Activated naive CD4-positive, alpha-beta T cell treated with anti-CD3 and anti-CD28 coated beads, Interleukin-2, amount 50 U/mL, for 72 hours (primary cell): Measurements from ENCODE around the gene AARS1. TPM values are rescaled to one million over a fixed set of nuclear protein-coding genes. Genes with fewer than 3 reads are reported as not detected.
"Not testable (repeated sequence)": the region's sequence is repeated elsewhere in the genome, so short reads cannot be mapped to it uniquely, and the experiment has no call there.

Experiments used
- ATAC-seq, 2 donors: fragments of 150-1000 bp; cut with Tn5 transposase; 2 replicates each; pipeline ENCODE4 v1.10.0; 2021; ENCODE audit warnings: mild to moderate bottlenecking in 2 of 2, moderate library complexity in 2 of 2
- DNase-seq, 2 donors: peaks; one replicate each; pipeline ENCODE4 v3.0.0; 2021 to 2022; ENCODE audit warnings: low spot score in 2 of 2
- H3K27ac Mint-ChIP-seq, 2 donors: one replicate each; pipeline ENCODE4 v1.8.0; 2022; ENCODE audit warnings: mild to moderate bottlenecking in 2 of 2, mixed read lengths in 2 of 2
- H3K36me3 Mint-ChIP-seq, 2 donors: one replicate each; pipeline ENCODE4 v1.8.0; 2022; ENCODE audit warnings: mixed read lengths in 2 of 2
- H3K9me3 Mint-ChIP-seq, 2 donors: one replicate each; pipeline ENCODE4 v1.8.0; 2022; ENCODE audit warnings: mixed read lengths in 2 of 2
- total RNA-seq, 2 donors: library from RNA; stranded (reverse); gene quantifications; one replicate each; pipeline ENCODE4 v1.2.3, GENCODE V29; 2022

AARS1 gene
- total RNA-seq, 2 donors from 2014 or later: 147 to 151 TPM

- Mint-ChIP-seq H3K36me3 (peaks cover 11 to 26% of the 10 kb centered on the region in 2 donors), H3K27ac (peak overlapping the region in 1 of 2 donors; percentile 14), H3K9me3 (no peaks in the 10 kb centered on the region)
- DNase-seq (peak in 1 of 2 donors; percentile 49), ATAC-seq (no peak)
Observed at GRCh38 chr16:70253291-70254106, 35.8 kb downstream of the AARS1 start.

- Mint-ChIP-seq H3K27ac (peak overlapping the region; percentile 77 to 90), H3K36me3 (peaks cover 4 to 19% of the 10 kb centered on the region in 2 donors), H3K9me3 (no peaks in the 10 kb centered on the region)
- peak in 1 of 2 donors; percentile 52 for DNase-seq
- no peak for ATAC-seq
Observed at GRCh38 chr16:70252355-70252988, 36.8 kb downstream of the AARS1 start.

GRCh38 chr16:70251629-70252354 is 37.5 kb downstream of the AARS1 start, which contains the start of gene EXOSC6:
Gene EXOSC6 (minus strand): TSS chr16:70251940. CDS start chr16:70251900, 40 bp downstream.
- no peaks in the 10 kb centered on the region for H3K9me3 Mint-ChIP-seq

GRCh38 chr16:70250748-70251628 is 38.3 kb downstream of the AARS1 start:
- ATAC-seq: peak; percentile 55 to 57
- H3K36me3 Mint-ChIP-seq: peaks cover 4 to 19% of the 10 kb centered on the region in 2 donors

More at GRCh38 chr16:70251629-70252354, 37.5 kb downstream of the AARS1 start, which contains the start of gene EXOSC6:
- DNase-seq (peak; percentile 90 to 94), ATAC-seq (peak; percentile 91)
- Mint-ChIP-seq H3K36me3 (peaks cover 4 to 19% of the 10 kb centered on the region in 2 donors), H3K27ac (peak within 1 kb of the TSS; percentile 90 to 92)

GRCh38 chr16:70249697-70250096 is 39.6 kb downstream of the AARS1 start:
- not testable (repeated sequence) for DNase-seq, H3K9me3 Mint-ChIP-seq, ATAC-seq
- peak overlapping the region in 1 of 2 donors; percentile 82 for H3K27ac Mint-ChIP-seq
- peaks cover 4 to 19% of the 10 kb centered on the region in 2 donors for H3K36me3 Mint-ChIP-seq

More at GRCh38 chr16:70250748-70251628, 38.3 kb downstream of the AARS1 start:
- Mint-ChIP-seq H3K27ac (peak overlapping the region; percentile 86 to 90), H3K9me3 (no peaks in the 10 kb centered on the region)
- DNase-seq: peak; percentile 35 to 61

GRCh38 chr16:70238773-70239172 is 50.5 kb downstream of the AARS1 start:
- not testable (repeated sequence) for H3K36me3 Mint-ChIP-seq, H3K27ac Mint-ChIP-seq, DNase-seq, ATAC-seq, H3K9me3 Mint-ChIP-seq

GRCh38 chr16:70231831-70232230 is 57.5 kb downstream of the AARS1 start:
- not testable (repeated sequence) for H3K36me3 Mint-ChIP-seq, DNase-seq, ATAC-seq

GRCh38 chr16:70226024-70226423 is 63.3 kb downstream of the AARS1 start:
- H3K27ac Mint-ChIP-seq: peak overlapping the region in 1 of 2 donors; percentile 44
- not testable (repeated sequence) for ATAC-seq, H3K9me3 Mint-ChIP-seq, DNase-seq, H3K36me3 Mint-ChIP-seq

More at GRCh38 chr16:70231831-70232230, 57.5 kb downstream of the AARS1 start:
- not testable (repeated sequence) for H3K9me3 Mint-ChIP-seq, H3K27ac Mint-ChIP-seq

- H3K36me3 Mint-ChIP-seq, DNase-seq, H3K27ac Mint-ChIP-seq, H3K9me3 Mint-ChIP-seq, ATAC-seq: not testable (repeated sequence)
Observed at GRCh38 chr16:70225430-70225829, 63.9 kb downstream of the AARS1 start.

- H3K27ac Mint-ChIP-seq, ATAC-seq, DNase-seq, H3K9me3 Mint-ChIP-seq, H3K36me3 Mint-ChIP-seq: not testable (repeated sequence)
Observed at GRCh38 chr16:70224645-70225044, 64.7 kb downstream of the AARS1 start.

GRCh38 chr16:70223971-70224513 is 65.3 kb downstream of the AARS1 start:
- H3K36me3 Mint-ChIP-seq, ATAC-seq, H3K9me3 Mint-ChIP-seq, DNase-seq: not testable (repeated sequence)
- H3K27ac Mint-ChIP-seq: peak overlapping the region in 1 of 2 donors; percentile 78

GRCh38 chr16:70223216-70223615 is 66.1 kb downstream of the AARS1 start:
- ATAC-seq, DNase-seq: not testable (repeated sequence)

GRCh38 chr16:70222574-70222973 is 66.7 kb downstream of the AARS1 start:
- ATAC-seq, H3K9me3 Mint-ChIP-seq, H3K36me3 Mint-ChIP-seq, DNase-seq: not testable (repeated sequence)
- H3K27ac Mint-ChIP-seq: peak overlapping the region in 1 of 2 donors; percentile 78

More at GRCh38 chr16:70223216-70223615, 66.1 kb downstream of the AARS1 start:
- not testable (repeated sequence) for H3K36me3 Mint-ChIP-seq, H3K9me3 Mint-ChIP-seq
- H3K27ac Mint-ChIP-seq: peak overlapping the region; percentile 63 to 78

- not testable (repeated sequence) for DNase-seq, H3K9me3 Mint-ChIP-seq, ATAC-seq, H3K27ac Mint-ChIP-seq, H3K36me3 Mint-ChIP-seq
Observed at GRCh38 chr16:70218586-70218985, 70.7 kb downstream of the AARS1 start.

- not testable (repeated sequence) for H3K27ac Mint-ChIP-seq, DNase-seq, H3K9me3 Mint-ChIP-seq, ATAC-seq
- H3K36me3 Mint-ChIP-seq: peaks cover 11 to 12% of the 10 kb centered on the region in 2 donors
Observed at GRCh38 chr16:70206382-70206781, 82.9 kb downstream of the AARS1 start.
